Motor neuron (in vitro differentiated cells): Measurements from ENCODE around the gene WDR41. TPM values are rescaled to one million over a fixed set of nuclear protein-coding genes. Genes with fewer than 3 reads are reported as not detected.
"Not testable (repeated sequence)": the region's sequence is repeated elsewhere in the genome, so short reads cannot be mapped to it uniquely, and the experiment has no call there.

ENCODE experiments used
- ATAC-seq, 8 experiments: fragments of 200-7000 bp; cut with Tn5 transposase; replicated peaks in 6 of 8; 2 replicates each; pipeline ENCODE4 v1.8.0; 2021; ENCODE audit warnings: mild to moderate bottlenecking in 8 of 8, moderate library complexity in 8 of 8
- H3K27ac ChIP-seq, 2 donors: fragments of 250-450 bp; sonication (Bioruptor Pico); 2 replicates each; pipeline ENCODE4 v1.9.0; 2021; ENCODE audit warnings: antibody characterized with exemption in 2 of 2, mild to moderate bottlenecking in 2 of 2, moderate library complexity in 1 of 2
- H3K4me1 ChIP-seq, 2 donors: fragments of 250-450 bp; sonication (Bioruptor Pico); replicated peaks in 1 of 2; 2 replicates each; pipeline ENCODE4 v1.6.1; 2021; ENCODE audit warnings: antibody characterized with exemption in 2 of 2, mild to moderate bottlenecking in 2 of 2, moderate library complexity in 1 of 2
- H3K4me3 ChIP-seq, 5 donors: fragments of 250-450 bp; sonication (Bioruptor Pico); 2 replicates each; pipeline ENCODE4 v1.9.0; 2021; ENCODE audit warnings: antibody characterized with exemption in 5 of 5, mild to moderate bottlenecking in 5 of 5, moderate library complexity in 4 of 5
- WGBS, 10 experiments: fragments of 450-650 bp; shearing (Covaris generic); methylation state at CpG; one replicate each; pipeline ENCODE4 v1.0.0; 2022; 5-methylcytosine and 5-hydroxymethylcytosine counted together
- in situ Hi-C, 9 experiments: fragments of 400-800 bp; cut with MboI; loops; one replicate each; pipeline ENCODE4 v1.15.0; 2021; ENCODE audit warnings: low sequenced_read_pairs in 9 of 9, low pct_unique_long_range_greater_than_20kb in 2 of 9; ENCODE audit not compliant: unreplicated experiment in 9 of 9
- total RNA-seq, 8 experiments: library from RNA; unstranded; fragments of 300-600 nt; gene quantifications; 2 replicates each; pipeline versions ENCODE4 v1.2.3 to v1.2.4, GENCODE V29; 2022

WDR41 gene
- total RNA-seq, 8 experiments from 2014 or later = 26.1 to 117 (median 49.1) TPM

- no peak overlapping the region for H3K27ac ChIP-seq
- H3K4me3 ChIP-seq = no peak overlapping the region
- in situ Hi-C loops = loop anchor here in 1 of 9 experiments (25.0 kb wide), 1 partner anchor 349 kb away; no protein-coding TSS in a partner anchor
- 60 to 100% (median 90%) methylated on average over 1 to 3 of the region's 4 CpGs; no CpG with 5 or more reads in 4 of the 10 experiments for WGBS, 10 experiments
- H3K4me1 ChIP-seq = peaks cover 4 to 13% of the 10 kb centered on the region in 2 donors
- ATAC-seq = no peak
These were observed 5.7 kb downstream of the WDR41 start for GRCh38 chr5:77486344-77486962.

- no peak overlapping the region for H3K27ac ChIP-seq
- no peak for ATAC-seq
- no peaks in the 10 kb centered on the region for H3K4me1 ChIP-seq
- in situ Hi-C loops = loop anchor here in 1 of 9 experiments (25.0 kb wide), 1 partner anchor 346 kb away; no protein-coding TSS in a partner anchor
- no peak overlapping the region for H3K4me3 ChIP-seq
- 48 to 100% (median 100%) methylated on average over 1 to 2 of the region's 2 CpGs; no CpG with 5 or more reads in 1 of the 10 experiments for WGBS, 10 experiments
These were observed 8.4 kb downstream of the WDR41 start for GRCh38 chr5:77483682-77484081.

GRCh38 chr5:77475041-77475440 lies 17.1 kb downstream of the WDR41 start:
- H3K4me1 ChIP-seq, H3K4me3 ChIP-seq, H3K27ac ChIP-seq, ATAC-seq: not testable (repeated sequence)
- in situ Hi-C loops = loop anchor here in 1 of 9 experiments (25.0 kb wide), 1 partner anchor 338 kb away; no protein-coding TSS in a partner anchor
- WGBS, 10 experiments = 100% methylated on average over 6 of the region's 11 CpGs; no CpG with 5 or more reads in 9 of the 10 experiments

- H3K27ac ChIP-seq, in situ Hi-C loops, ATAC-seq, H3K4me1 ChIP-seq, H3K4me3 ChIP-seq: not testable (repeated sequence)
- WGBS, 10 experiments = 80 to 100% (median 82%) methylated on average over 1 to 2 of the region's 3 CpGs; no CpG with 5 or more reads in 4 of the 10 experiments
These were observed 23.2 kb downstream of the WDR41 start for GRCh38 chr5:77468875-77469274.

- no peak overlapping the region for H3K4me3 ChIP-seq
- no peaks in the 10 kb centered on the region for H3K4me1 ChIP-seq
- no peak for ATAC-seq
- 91 to 100% (median 100%) methylated on average over 1 of the region's 1 CpG for WGBS, 10 experiments
- in situ Hi-C loops = no loop called here
- H3K27ac ChIP-seq = no peak overlapping the region
These were observed 28.2 kb downstream of the WDR41 start for GRCh38 chr5:77463905-77464304.

GRCh38 chr5:77461287-77461686 lies 30.8 kb downstream of the WDR41 start:
- Histone ChIP-seq H3K27ac (no peak overlapping the region), H3K4me3 (no peak overlapping the region), H3K4me1 (no peaks in the 10 kb centered on the region)
- in situ Hi-C loops = no loop called here
- WGBS, 10 experiments = 92 to 100% (median 100%) methylated on average over 2 to 5 of the region's 5 CpGs; no CpG with 5 or more reads in 2 of the 10 experiments
- no peak for ATAC-seq

GRCh38 chr5:77454123-77454522 lies 38.0 kb downstream of the WDR41 start:
- ATAC-seq = no peak
- Histone ChIP-seq H3K4me3 (no peak overlapping the region), H3K27ac (no peak overlapping the region), H3K4me1 (peaks cover 0 to 4% of the 10 kb centered on the region in 2 donors)
- in situ Hi-C loops = no loop called here
- WGBS, 10 experiments = 86 to 100% (median 100%) methylated on average over 1 to 2 of the region's 3 CpGs; no CpG with 5 or more reads in 5 of the 10 experiments

- in situ Hi-C loops = no loop called here
- WGBS, 10 experiments = 50 to 100% (median 100%) methylated on average over 1 of the region's 1 CpG; no CpG with 5 or more reads in 2 of the 10 experiments
- H3K27ac ChIP-seq = no peak overlapping the region
- no peak for ATAC-seq
- no peak overlapping the region for H3K4me3 ChIP-seq
- H3K4me1 ChIP-seq = peaks cover 0 to 4% of the 10 kb centered on the region in 2 donors
These were observed 39.8 kb downstream of the WDR41 start for GRCh38 chr5:77452351-77452750.

GRCh38 chr5:77449981-77450380 lies 42.1 kb downstream of the WDR41 start:
- Histone ChIP-seq H3K27ac (no peak overlapping the region), H3K4me1 (peaks cover 0 to 4% of the 10 kb centered on the region in 2 donors), H3K4me3 (no peak overlapping the region)
- no peak for ATAC-seq
- WGBS, 10 experiments = 0 to 100% (median 100%) methylated on average over 1 to 2 of the region's 2 CpGs; no CpG with 5 or more reads in 3 of the 10 experiments
- in situ Hi-C loops = no loop called here

GRCh38 chr5:77449277-77449676 lies 42.8 kb downstream of the WDR41 start:
- Histone ChIP-seq H3K27ac (no peak overlapping the region), H3K4me3 (no peak overlapping the region), H3K4me1 (peaks cover 0 to 4% of the 10 kb centered on the region in 2 donors)
- WGBS, 10 experiments = 60 to 100% (median 100%) methylated on average over 1 of the region's 1 CpG; no CpG with 5 or more reads in 4 of the 10 experiments
- in situ Hi-C loops = no loop called here
- no peak for ATAC-seq

GRCh38 chr5:77448831-77449230 lies 43.3 kb downstream of the WDR41 start:
- 57 to 100% (median 93%) methylated on average over 1 of the region's 1 CpG; no CpG with 5 or more reads in 6 of the 10 experiments for WGBS, 10 experiments
- ATAC-seq = no peak
- Histone ChIP-seq H3K4me1 (peaks cover 0 to 4% of the 10 kb centered on the region in 2 donors), H3K27ac (no peak overlapping the region), H3K4me3 (no peak overlapping the region)
- in situ Hi-C loops = no loop called here

- no peaks in the 10 kb centered on the region for H3K4me1 ChIP-seq
- WGBS, 10 experiments = 71 to 100% (median 88%) methylated on average over 1 of the region's 1 CpG; no CpG with 5 or more reads in 4 of the 10 experiments
These were observed 47.8 kb downstream of the WDR41 start for GRCh38 chr5:77444356-77444755.

GRCh38 chr5:77443670-77444069 lies 48.4 kb downstream of the WDR41 start:
- H3K27ac ChIP-seq = no peak overlapping the region
- in situ Hi-C loops = no loop called here
- 40 to 100% (median 100%) methylated on average over 1 of the region's 1 CpG; no CpG with 5 or more reads in 1 of the 10 experiments for WGBS, 10 experiments
- H3K4me3 ChIP-seq = no peak overlapping the region
- no peaks in the 10 kb centered on the region for H3K4me1 ChIP-seq
- no peak for ATAC-seq

More at GRCh38 chr5:77444356-77444755, 47.8 kb downstream of the WDR41 start:
- no peak for ATAC-seq
- Histone ChIP-seq H3K27ac (no peak overlapping the region), H3K4me3 (no peak overlapping the region)
- in situ Hi-C loops = no loop called here
